ENCODE measurements around the gene TSPAN6.

Gene TSPAN6

GRCh38 chrX:100647095-100647494, 10.5 kb upstream of the TSPAN6 start:
- no peak for DNase-seq

- DNase-seq: no peak
Measured at GRCh38 chrX:100645106-100645505, 8.5 kb upstream of the TSPAN6 start.

GRCh38 chrX:100643956-100644860, 7.6 kb upstream of the TSPAN6 start, which contains the start of gene SRPX2:
Gene SRPX2, plus strand, starts transcription at chrX:100644199. Its CDS starts 2,124 bp downstream, at chrX:100646323.
- DNase-seq: no peak

- DNase-seq: no peak
Measured at GRCh38 chrX:100643212-100643611, 6.6 kb upstream of the TSPAN6 start.

GRCh38 chrX:100642290-100642689, 5.7 kb upstream of the TSPAN6 start:
- no peak for DNase-seq

- no peak for DNase-seq
Measured at GRCh38 chrX:100635989-100636320, 651 bp downstream of the TSPAN6 start.

- no peak for DNase-seq
Measured at GRCh38 chrX:100635040-100635439, 1.6 kb downstream of the TSPAN6 start.

- DNase-seq: no peak
Measured at GRCh38 chrX:100625985-100626491, 10.6 kb downstream of the TSPAN6 start.

GRCh38 chrX:100623001-100623400, 13.6 kb downstream of the TSPAN6 start:
- no peak for DNase-seq

- no peak for DNase-seq
Measured at GRCh38 chrX:100615005-100615404, 21.6 kb downstream of the TSPAN6 start.

- no peak for DNase-seq
Measured at GRCh38 chrX:100611951-100612350, 24.7 kb downstream of the TSPAN6 start.

- no peak for DNase-seq
Measured at GRCh38 chrX:100609591-100609990, 27.0 kb downstream of the TSPAN6 start.

- no peak for DNase-seq
Measured at GRCh38 chrX:100606753-100607152, 29.9 kb downstream of the TSPAN6 start.

GRCh38 chrX:100600758-100601157, 35.8 kb downstream of the TSPAN6 start:
- no peak for DNase-seq

GRCh38 chrX:100600340-100600739, 36.3 kb downstream of the TSPAN6 start:
- DNase-seq: no peak

- DNase-seq: no peak
Measured at GRCh38 chrX:100599456-100599855, 37.1 kb downstream of the TSPAN6 start.

GRCh38 chrX:100596601-100597000, 40.0 kb downstream of the TSPAN6 start:
- DNase-seq: no peak

- no peak for DNase-seq
Measured at GRCh38 chrX:100593581-100593980, 43.0 kb downstream of the TSPAN6 start.

- DNase-seq: no peak
Measured at GRCh38 chrX:100593126-100593525, 43.5 kb downstream of the TSPAN6 start.

- DNase-seq: no peak
Measured at GRCh38 chrX:100591256-100592051, 45.2 kb downstream of the TSPAN6 start.

- no peak for DNase-seq
Measured at GRCh38 chrX:100587861-100588260, 48.7 kb downstream of the TSPAN6 start.

- DNase-seq: no peak
Measured at GRCh38 chrX:100586747-100587146, 49.9 kb downstream of the TSPAN6 start.

- no peak for DNase-seq
Measured at GRCh38 chrX:100584611-100585010, 52.0 kb downstream of the TSPAN6 start, which contains the start of gene TNMD. Gene TNMD, plus strand, starts transcription at chrX:100584936. Its CDS starts 83 bp downstream, at chrX:100585019.
